Hepatocyte (in vitro differentiated cells): ENCODE results near the gene CEACAM19.

Source experiments
- CTCF ChIP-seq: fragments of 200-600 bp; sonication (generic); IDR thresholded peaks from 2 replicates; pipeline ENCODE4 v1.5.1; 2016; ENCODE audit warnings: antibody characterized with exemption, mild to moderate bottlenecking; ENCODE audit not compliant: poor library complexity
- EZH2 ChIP-seq: fragments of 200-600 bp; sonication (generic); IDR thresholded peaks from 2 replicates; pipeline ENCODE4 v1.6.1; 2016; ENCODE audit warnings: antibody characterized with exemption, mild to moderate bottlenecking, borderline replicate concordance
- EZH2phosphoT487 ChIP-seq: fragments of 200-600 bp; sonication (generic); IDR thresholded peaks from one replicate; pipeline ENCODE4 v1.6.1; 2018; ENCODE audit warnings: antibody characterized with exemption, mild to moderate bottlenecking, low read depth, moderate library complexity; ENCODE audit not compliant: unreplicated experiment, severe bottlenecking

GRCh38 chr19:44722131-44723121, 51.1 kb downstream of the CEACAM19 start:
- TF ChIP-seq CTCF (no peak), EZH2 (no peak), EZH2phosphoT487 (no peak)
